Natural killer cell (primary cell): Measurements from ENCODE around the gene GLI3. TPM values are rescaled to one million over a fixed set of nuclear protein-coding genes. Genes with fewer than 3 reads are reported as not detected.

Source experiments
- ATAC-seq, 3 donors: fragments of 150-1000 bp in 2 of 3; fragments of 200-7000 bp in 1 of 3; cut with Tn5 transposase; 1 replicate in 1 of 3; 2 replicates in 2 of 3; pipeline ENCODE4 v1.10.0; 2021; ENCODE audit warnings: mild to moderate bottlenecking in 2 of 3, moderate library complexity in 2 of 3
- DNase-seq, 2 donors: peaks; one replicate each; pipeline versions ENCODE4 v3.0.0 to v3.0.0-alpha.2; 2013 to 2021; ENCODE audit warnings: mixed read lengths in 1 of 2
- H3K27ac ChIP-seq: one replicate; pipeline ENCODE4 v1.5.1; 2013; ENCODE audit warnings: mild to moderate bottlenecking, low read length
- H3K27me3 ChIP-seq: one replicate; pipeline ENCODE4 v1.6.1; 2013; ENCODE audit warnings: low read length; ENCODE audit not compliant: control insufficient read depth, insufficient read depth
- H3K36me3 ChIP-seq: one replicate; pipeline ENCODE4 v1.6.1; 2013; ENCODE audit warnings: low read length; ENCODE audit not compliant: control insufficient read depth, insufficient read depth
- H3K4me1 ChIP-seq: one replicate; pipeline ENCODE4 v1.6.1; 2013; ENCODE audit warnings: low read length; ENCODE audit not compliant: control insufficient read depth, insufficient read depth
- H3K4me3 ChIP-seq: one replicate; pipeline ENCODE4 v1.5.1; 2013; ENCODE audit warnings: low read length
- H3K9me3 ChIP-seq: one replicate; pipeline ENCODE4 v1.6.1; 2013; ENCODE audit warnings: low read length; ENCODE audit not compliant: control insufficient read depth, insufficient read depth
- H3K27ac Mint-ChIP-seq, 2 donors: one replicate each; pipeline ENCODE4 v1.8.0; 2022; ENCODE audit warnings: mild to moderate bottlenecking in 2 of 2, mixed read lengths in 2 of 2, moderate library complexity in 1 of 2
- H3K27me3 Mint-ChIP-seq, 2 donors: one replicate each; pipeline ENCODE4 v1.8.0; 2022; ENCODE audit warnings: low read depth in 2 of 2, mixed read lengths in 2 of 2
- H3K36me3 Mint-ChIP-seq: one replicate; pipeline ENCODE4 v1.8.0; 2022; ENCODE audit warnings: mixed read lengths
- H3K4me1 Mint-ChIP-seq, 2 donors: one replicate each; pipeline ENCODE4 v1.8.0; 2022; ENCODE audit warnings: mixed read lengths in 2 of 2
- H3K4me3 Mint-ChIP-seq: one replicate; pipeline ENCODE4 v1.8.0; 2022; ENCODE audit warnings: mild to moderate bottlenecking, moderate library complexity, mixed read lengths
- H3K9me3 Mint-ChIP-seq, 2 donors: one replicate each; pipeline ENCODE4 v1.8.0; 2022; ENCODE audit warnings: mixed read lengths in 2 of 2
- CTCF ChIP-seq: fragments of 200-600 bp; IDR thresholded peaks from one replicate; pipeline ENCODE4 v1.8.0; 2022; ENCODE audit warnings: antibody characterized with exemption
- WGBS: methylation state at CpG from one replicate; pipeline ENCODE4 v1.1.7; 2013; ENCODE audit warnings: missing lambda C conversion rate; ENCODE audit not compliant: insufficient coverage; 5-methylcytosine and 5-hydroxymethylcytosine counted together
- intact Hi-C: fragments of 100-400 bp; cut with micrococcal nuclease; formaldehyde crosslinking; loops from one replicate; pipeline ENCODE4 v1.14.2; 2022
- total RNA-seq, 4 donors: library from RNA; stranded (reverse); fragments of 120-200 nt in 1 of 4; gene quantifications; one replicate each; pipeline versions ENCODE4 v1.2.3 to v1.2.4, GENCODE V29; 2013 to 2022

GLI3 gene
- total RNA-seq, 3 donors from 2014 or later (not counting 1 experiment from before 2014, with no cell fraction given), result 2.9 to 4.7 (median 3.1) TPM

GRCh38 chr7:42103456-42103855, 133.6 kb downstream of the GLI3 start:
- no peak for DNase-seq
- Mint-ChIP-seq H3K4me1 (peaks cover 50 to 63% of the 10 kb centered on the region in 2 donors), H3K27ac (peak overlapping the region; percentile 88), H3K27me3 (peaks cover 0 to 4% of the 10 kb centered on the region in 2 donors), H3K4me3 (no peak overlapping the region), H3K9me3 (no peaks in the 10 kb centered on the region), H3K36me3 (no peaks in the 10 kb centered on the region)
- 97% methylated on average over 2 of the region's 2 CpGs for WGBS
- peak overlapping the region; percentile 82 for H3K27ac ChIP-seq
- TF ChIP-seq CTCF, result no peak
- H3K9me3 ChIP-seq, result no peaks in the 10 kb centered on the region
- peaks cover 13% of the 10 kb centered on the region for H3K4me1 ChIP-seq
- intact Hi-C loops, result no loop called here
- ATAC-seq, result no peak
- H3K36me3 ChIP-seq, result no peaks in the 10 kb centered on the region
- no peak overlapping the region for H3K4me3 ChIP-seq
- H3K27me3 ChIP-seq, result no peaks in the 10 kb centered on the region

- peaks cover 13% of the 10 kb centered on the region for H3K4me1 ChIP-seq
- H3K27ac Mint-ChIP-seq, result peak overlapping the region; percentile 88
Measured at GRCh38 chr7:42103020-42103419, 134.0 kb downstream of the GLI3 start.

GRCh38 chr7:42102301-42102700, 134.7 kb downstream of the GLI3 start:
- Histone ChIP-seq H3K4me3 (no peak overlapping the region), H3K36me3 (no peaks in the 10 kb centered on the region), H3K27me3 (no peaks in the 10 kb centered on the region), H3K4me1 (peaks cover 13% of the 10 kb centered on the region), H3K27ac (no peak overlapping the region), H3K9me3 (no peaks in the 10 kb centered on the region)
- H3K4me1 Mint-ChIP-seq, result peaks cover 40 to 57% of the 10 kb centered on the region in 2 donors
- no peak for DNase-seq
- H3K4me3 Mint-ChIP-seq, result no peak overlapping the region
- H3K36me3 Mint-ChIP-seq, result no peaks in the 10 kb centered on the region
- H3K9me3 Mint-ChIP-seq, result no peaks in the 10 kb centered on the region
- 77% methylated on average over 4 of the region's 4 CpGs for WGBS
- intact Hi-C loops, result no loop called here
- H3K27ac Mint-ChIP-seq, result peak overlapping the region in 1 of 2 donors; percentile 88
- TF ChIP-seq CTCF, result no peak
- ATAC-seq, result no peak
- peaks cover 0 to 2% of the 10 kb centered on the region in 2 donors for H3K27me3 Mint-ChIP-seq

More at GRCh38 chr7:42103020-42103419, 134.0 kb downstream of the GLI3 start:
- Histone ChIP-seq H3K27me3 (no peaks in the 10 kb centered on the region), H3K9me3 (no peaks in the 10 kb centered on the region), H3K27ac (peak overlapping the region; percentile 82), H3K36me3 (no peaks in the 10 kb centered on the region), H3K4me3 (no peak overlapping the region)
- DNase-seq, result no peak
- Mint-ChIP-seq H3K4me3 (no peak overlapping the region), H3K36me3 (no peaks in the 10 kb centered on the region), H3K27me3 (peaks cover 0 to 4% of the 10 kb centered on the region in 2 donors), H3K4me1 (peaks cover 46 to 59% of the 10 kb centered on the region in 2 donors), H3K9me3 (no peaks in the 10 kb centered on the region)
- ATAC-seq, result no peak
- no peak for TF ChIP-seq CTCF
- WGBS, result 100% methylated on average over 3 of the region's 3 CpGs
- intact Hi-C loops, result no loop called here

GRCh38 chr7:42100156-42100508, 136.9 kb downstream of the GLI3 start:
- ATAC-seq, result no peak
- Histone ChIP-seq H3K36me3 (no peaks in the 10 kb centered on the region), H3K4me3 (no peak overlapping the region), H3K27ac (no peak overlapping the region), H3K4me1 (peaks cover 6% of the 10 kb centered on the region), H3K27me3 (no peaks in the 10 kb centered on the region), H3K9me3 (no peaks in the 10 kb centered on the region)
- Mint-ChIP-seq H3K4me1 (peaks cover 23 to 45% of the 10 kb centered on the region in 2 donors), H3K36me3 (no peaks in the 10 kb centered on the region), H3K27me3 (peaks cover 0 to 6% of the 10 kb centered on the region in 2 donors), H3K9me3 (no peaks in the 10 kb centered on the region), H3K27ac (no peak overlapping the region), H3K4me3 (no peak overlapping the region)
- intact Hi-C loops, result no loop called here
- 87% methylated on average over 2 of the region's 2 CpGs for WGBS
- DNase-seq, result no peak
- TF ChIP-seq CTCF, result no peak
